Suprapubic skin (tissue), 4 donors: ENCODE data around the gene MTMR3.

ENCODE experiments used
- CTCF ChIP-seq, 2 donors: fragments of 200-600 bp in 1 of 2; fragments of 450-650 bp in 1 of 2; sonication (generic) in 1 of 2; IDR thresholded peaks; one replicate each; pipeline ENCODE4 v1.5.1; 2016 to 2019; ENCODE audit warnings: antibody characterized with exemption in 2 of 2, mild to moderate bottlenecking in 1 of 2, moderate library complexity in 1 of 2
- EP300 ChIP-seq: sonication (generic); formaldehyde crosslinking; IDR thresholded peaks from one replicate; pipeline ENCODE4 v1.6.1; 2017; ENCODE audit warnings: antibody characterized with exemption
- POLR2A ChIP-seq, 2 donors: fragments of 450-650 bp; IDR thresholded peaks; one replicate each; pipeline ENCODE4 v1.6.1; 2017; ENCODE audit warnings: antibody characterized with exemption in 2 of 2, mild to moderate bottlenecking in 2 of 2, moderate library complexity in 2 of 2
- POLR2AphosphoS5 ChIP-seq, 3 donors: sonication (generic); formaldehyde crosslinking; IDR thresholded peaks; one replicate each; pipeline ENCODE4 v1.6.1; 2017; ENCODE audit warnings: antibody characterized with exemption in 3 of 3

GRCh38 chr22:30054067-30054763 lies 171.2 kb downstream of the MTMR3 start:
- TF ChIP-seq EP300 (no peak), CTCF (IDR thresholded peaks at IDR 0.05) (no peak), POLR2A (IDR thresholded peaks at IDR 0.05) (no peak), POLR2AphosphoS5 (IDR thresholded peaks at IDR 0.05) (no peak)
